Hepatocyte (in vitro differentiated cells): ENCODE results near the gene HCRT. TPM values are rescaled to one million over a fixed set of nuclear protein-coding genes. Genes with fewer than 3 reads are reported as not detected.

Experiments
- DNase-seq: peaks from one replicate; pipeline ENCODE4 v3.0.0-alpha.2; 2016; ENCODE audit warnings: low spot score
- H2AFZ ChIP-seq: fragments of 200-600 bp; sonication (generic); 2 replicates; pipeline ENCODE4 v1.6.0; 2016; ENCODE audit warnings: antibody characterized with exemption, mild to moderate bottlenecking
- H3K27ac ChIP-seq: fragments of 200-600 bp; sonication (generic); 2 replicates; pipeline ENCODE4 v1.5.1; 2016; ENCODE audit warnings: mild to moderate bottlenecking
- H3K27me3 ChIP-seq: fragments of 200-600 bp; sonication (generic); 2 replicates; pipeline ENCODE4 v1.6.1; 2016
- H3K36me3 ChIP-seq: fragments of 200-600 bp; sonication (generic); replicated peaks from 2 replicates; pipeline ENCODE4 v1.5.1; 2016; ENCODE audit warnings: low read depth; ENCODE audit not compliant: insufficient read depth
- H3K4me1 ChIP-seq: fragments of 200-600 bp; sonication (generic); 2 replicates; pipeline ENCODE4 v1.5.1; 2016; ENCODE audit warnings: mild to moderate bottlenecking, moderate library complexity; ENCODE audit not compliant: insufficient read depth
- H3K4me2 ChIP-seq: fragments of 200-600 bp; sonication (generic); 2 replicates; pipeline ENCODE4 v1.6.0; 2016
- H3K4me3 ChIP-seq: fragments of 200-600 bp; sonication (generic); 2 replicates; pipeline ENCODE4 v1.5.1; 2016; ENCODE audit warnings: mild to moderate bottlenecking
- H3K79me2 ChIP-seq: fragments of 200-600 bp; sonication (generic); 2 replicates; pipeline ENCODE4 v1.6.0; 2017; ENCODE audit warnings: mild to moderate bottlenecking
- H3K9me2 ChIP-seq: fragments of 200-600 bp; sonication (generic); replicated peaks from 2 replicates; pipeline ENCODE4 v1.6.0; 2017; ENCODE audit warnings: mild to moderate bottlenecking; ENCODE audit not compliant: insufficient read depth
- H3K9me3 ChIP-seq: fragments of 200-600 bp; sonication (generic); 2 replicates; pipeline ENCODE4 v1.5.1; 2016; ENCODE audit warnings: low read depth, mild to moderate bottlenecking
- H4K20me1 ChIP-seq: fragments of 200-600 bp; sonication (generic); 2 replicates; pipeline ENCODE4 v1.6.0; 2016; ENCODE audit warnings: mild to moderate bottlenecking; ENCODE audit not compliant: insufficient read depth, poor library complexity, severe bottlenecking
- EZH2 ChIP-seq: fragments of 200-600 bp; sonication (generic); IDR thresholded peaks from 2 replicates; pipeline ENCODE4 v1.6.1; 2016; ENCODE audit warnings: antibody characterized with exemption, mild to moderate bottlenecking, borderline replicate concordance
- EZH2phosphoT487 ChIP-seq: fragments of 200-600 bp; sonication (generic); IDR thresholded peaks from one replicate; pipeline ENCODE4 v1.6.1; 2018; ENCODE audit warnings: antibody characterized with exemption, mild to moderate bottlenecking, low read depth, moderate library complexity; ENCODE audit not compliant: unreplicated experiment, severe bottlenecking
- WGBS: methylation state at CpG from one replicate; pipeline ENCODE4 v1.1.6; 2016; ENCODE audit warnings: low lambda C conversion rate; ENCODE audit errors: missing lambda C conversion rate; 5-methylcytosine and 5-hydroxymethylcytosine counted together
- polyA plus RNA-seq: library from polyadenylated mRNA; unstranded; fragments of >200 nt; fragmentation: Nextera tagmentation; extraction: Ambion mirVana; gene quantifications from 2 replicates; pipeline ENCODE4 v1.2.1, GENCODE V29; 2016
- total RNA-seq: library from RNA; depleted of rRNA; stranded (reverse); fragments of >200 nt; gene quantifications from 2 replicates; pipeline ENCODE4 v1.2.3, GENCODE V29; 2014
- TF ChIP-seq, protein P1 (sequence below): fragments of 200-600 bp; sonication (generic); IDR thresholded peaks from 2 replicates; pipeline ENCODE4 v1.5.1; 2016; ENCODE audit warnings: antibody characterized with exemption, mild to moderate bottlenecking; ENCODE audit not compliant: poor library complexity

The HCRT gene
- total and polyA plus RNA-seq, 2 experiments from 2014 or later = not detected

DNA sequence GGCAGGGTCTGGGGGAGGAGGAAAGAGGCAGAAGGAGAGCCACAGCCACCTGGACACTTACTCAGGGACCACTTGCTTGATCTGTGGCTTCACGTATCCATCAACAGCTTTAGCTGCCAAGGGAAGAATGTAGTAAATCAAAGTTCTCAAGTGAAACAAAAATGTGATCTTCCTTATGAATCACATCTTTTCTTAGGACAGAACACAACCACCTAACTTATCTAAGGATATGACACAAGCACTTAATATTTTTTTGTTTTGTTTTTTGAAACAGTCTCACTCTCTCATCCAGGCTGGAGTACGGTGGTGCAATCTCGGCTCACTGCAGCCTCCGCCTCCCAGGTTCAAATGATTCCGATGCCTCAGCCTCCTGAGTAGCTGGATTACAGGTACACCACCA lies 17.4 kb upstream of the HCRT start:
- Histone ChIP-seq H3K9me3 (no peaks in the 10 kb centered on the region), H4K20me1 (no peaks in the 10 kb centered on the region), H3K9me2 (no peaks in the 10 kb centered on the region), H2AFZ (no peak overlapping the region), H3K4me1 (no peaks in the 10 kb centered on the region), H3K27ac (no peak overlapping the region), H3K4me3 (no peak overlapping the region), H3K27me3 (no peaks in the 10 kb centered on the region), H3K4me2 (no peak overlapping the region), H3K79me2 (no peaks in the 10 kb centered on the region), H3K36me3 (no peaks in the 10 kb centered on the region)
- no peak for DNase-seq
- 95% methylated on average over 5 of the region's 5 CpGs for WGBS
- TF ChIP-seq EZH2 (no peak), EZH2phosphoT487 (no peak)
- TF ChIP-seq, protein P1, sequence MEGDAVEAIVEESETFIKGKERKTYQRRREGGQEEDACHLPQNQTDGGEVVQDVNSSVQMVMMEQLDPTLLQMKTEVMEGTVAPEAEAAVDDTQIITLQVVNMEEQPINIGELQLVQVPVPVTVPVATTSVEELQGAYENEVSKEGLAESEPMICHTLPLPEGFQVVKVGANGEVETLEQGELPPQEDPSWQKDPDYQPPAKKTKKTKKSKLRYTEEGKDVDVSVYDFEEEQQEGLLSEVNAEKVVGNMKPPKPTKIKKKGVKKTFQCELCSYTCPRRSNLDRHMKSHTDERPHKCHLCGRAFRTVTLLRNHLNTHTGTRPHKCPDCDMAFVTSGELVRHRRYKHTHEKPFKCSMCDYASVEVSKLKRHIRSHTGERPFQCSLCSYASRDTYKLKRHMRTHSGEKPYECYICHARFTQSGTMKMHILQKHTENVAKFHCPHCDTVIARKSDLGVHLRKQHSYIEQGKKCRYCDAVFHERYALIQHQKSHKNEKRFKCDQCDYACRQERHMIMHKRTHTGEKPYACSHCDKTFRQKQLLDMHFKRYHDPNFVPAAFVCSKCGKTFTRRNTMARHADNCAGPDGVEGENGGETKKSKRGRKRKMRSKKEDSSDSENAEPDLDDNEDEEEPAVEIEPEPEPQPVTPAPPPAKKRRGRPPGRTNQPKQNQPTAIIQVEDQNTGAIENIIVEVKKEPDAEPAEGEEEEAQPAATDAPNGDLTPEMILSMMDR = no peak

GRCh38 chr17:42202159-42202558 lies 16.9 kb upstream of the HCRT start:
- no peaks in the 10 kb centered on the region for H3K27me3 ChIP-seq
- H3K36me3 ChIP-seq = no peaks in the 10 kb centered on the region
- TF ChIP-seq EZH2 (no peak), EZH2phosphoT487 (no peak)
- TF ChIP-seq, protein P1 = no peak
- no peaks in the 10 kb centered on the region for H3K9me3 ChIP-seq
- no peaks in the 10 kb centered on the region for H3K4me1 ChIP-seq
- WGBS = 97% methylated on average over 6 of the region's 6 CpGs
- no peaks in the 10 kb centered on the region for H4K20me1 ChIP-seq
- H3K4me2 ChIP-seq = no peak overlapping the region
- H3K9me2 ChIP-seq = no peaks in the 10 kb centered on the region
- no peaks in the 10 kb centered on the region for H3K79me2 ChIP-seq
- H2AFZ ChIP-seq = no peak overlapping the region
- no peak overlapping the region for H3K4me3 ChIP-seq
- H3K27ac ChIP-seq = no peak overlapping the region
- no peak for DNase-seq

GRCh38 chr17:42201458-42201772 lies 16.2 kb upstream of the HCRT start:
- no peak overlapping the region for H2AFZ ChIP-seq
- H3K9me2 ChIP-seq = no peaks in the 10 kb centered on the region
- H4K20me1 ChIP-seq = no peaks in the 10 kb centered on the region
- 95% methylated on average over 10 of the region's 10 CpGs for WGBS
- no peaks in the 10 kb centered on the region for H3K36me3 ChIP-seq
- H3K4me1 ChIP-seq = no peaks in the 10 kb centered on the region
- TF ChIP-seq EZH2phosphoT487 (no peak), EZH2 (no peak)
- TF ChIP-seq, protein P1 = no peak
- no peaks in the 10 kb centered on the region for H3K9me3 ChIP-seq
- no peaks in the 10 kb centered on the region for H3K79me2 ChIP-seq
- no peak overlapping the region for H3K4me3 ChIP-seq
- no peak for DNase-seq
- H3K4me2 ChIP-seq = peak overlapping the region; percentile 61
- no peaks in the 10 kb centered on the region for H3K27me3 ChIP-seq
- H3K27ac ChIP-seq = peak overlapping the region; percentile 87

- H3K4me1 ChIP-seq = no peaks in the 10 kb centered on the region
- TF ChIP-seq, protein P1 = no peak
- no peak for TF ChIP-seq EZH2
- no peak for TF ChIP-seq EZH2phosphoT487
- no peaks in the 10 kb centered on the region for H3K79me2 ChIP-seq
- no peak overlapping the region for H2AFZ ChIP-seq
- 67% methylated on average over 14 of the region's 14 CpGs for WGBS
- no peaks in the 10 kb centered on the region for H3K9me3 ChIP-seq
- H3K4me2 ChIP-seq = peak overlapping the region; percentile 61
- no peaks in the 10 kb centered on the region for H4K20me1 ChIP-seq
- no peaks in the 10 kb centered on the region for H3K9me2 ChIP-seq
- H3K27me3 ChIP-seq = no peaks in the 10 kb centered on the region
- peak; percentile 60 for DNase-seq
- H3K4me3 ChIP-seq = no peak overlapping the region
- peak overlapping the region; percentile 87 for H3K27ac ChIP-seq
- no peaks in the 10 kb centered on the region for H3K36me3 ChIP-seq
These were observed 15.6 kb upstream of the HCRT start for GRCh38 chr17:42200706-42201457.
